ENCODE results near the gene TSSK2. TPM values are rescaled to one million over a fixed set of nuclear protein-coding genes. Genes with fewer than 3 reads are reported as not detected.
"Not testable (repeated sequence)": the region's sequence is repeated elsewhere in the genome, so short reads cannot be mapped to it uniquely, and the experiment has no call there.

The TSSK2 gene
- not detected for total RNA-seq

DNA sequence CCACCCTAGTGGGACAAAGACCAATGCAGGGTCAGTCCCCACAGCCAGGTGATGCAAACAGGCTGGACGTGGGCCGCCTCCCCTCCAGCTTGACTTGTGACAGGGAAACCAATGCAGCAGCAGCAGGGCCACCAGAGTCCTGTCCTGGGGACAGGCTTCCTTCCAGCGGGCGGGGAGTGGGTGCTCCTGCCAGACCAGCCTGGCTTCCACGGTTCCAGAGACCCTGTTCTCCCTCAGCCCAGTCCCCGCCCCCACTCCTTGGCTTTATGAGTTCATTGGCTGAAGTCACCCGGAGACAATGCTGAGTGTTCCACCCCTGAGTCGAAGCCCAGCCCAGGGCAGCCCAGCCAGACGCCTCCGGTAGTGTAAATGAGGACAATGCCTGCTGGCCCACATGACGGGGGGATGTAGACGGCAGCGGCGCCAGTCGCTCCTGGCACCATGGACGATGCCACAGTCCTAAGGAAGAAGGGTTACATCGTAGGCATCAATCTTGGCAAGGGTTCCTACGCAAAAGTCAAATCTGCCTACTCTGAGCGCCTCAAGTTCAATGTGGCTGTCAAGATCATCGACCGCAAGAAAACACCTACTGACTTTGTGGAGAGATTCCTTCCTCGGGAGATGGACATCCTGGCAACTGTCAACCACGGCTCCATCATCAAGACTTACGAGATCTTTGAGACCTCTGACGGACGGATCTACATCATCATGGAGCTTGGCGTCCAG is at the start of gene TSSK2:
TSSK2 (plus strand) TSS at position 350 of the 726 bp plus-strand sequence; CDS start at position 442, 92 bp downstream.
- DNase-seq (no peak), ATAC-seq (no peak)
- H3K27ac Mint-ChIP-seq = no peak within 1 kb of the TSS
- H3K4me3 Mint-ChIP-seq = no peak within 1 kb of the TSS
- H3K4me1 Mint-ChIP-seq = no peaks in the 10 kb centered on the region
- H3K27me3 Mint-ChIP-seq = no peaks in the 10 kb centered on the region
- no peaks in the 10 kb centered on the region for H3K9me3 Mint-ChIP-seq (ENCODE audit: low read depth)
- H3K36me3 Mint-ChIP-seq = peaks cover 8% of the 10 kb centered on the region
- CTCF ChIA-PET = no interaction called here

DNA sequence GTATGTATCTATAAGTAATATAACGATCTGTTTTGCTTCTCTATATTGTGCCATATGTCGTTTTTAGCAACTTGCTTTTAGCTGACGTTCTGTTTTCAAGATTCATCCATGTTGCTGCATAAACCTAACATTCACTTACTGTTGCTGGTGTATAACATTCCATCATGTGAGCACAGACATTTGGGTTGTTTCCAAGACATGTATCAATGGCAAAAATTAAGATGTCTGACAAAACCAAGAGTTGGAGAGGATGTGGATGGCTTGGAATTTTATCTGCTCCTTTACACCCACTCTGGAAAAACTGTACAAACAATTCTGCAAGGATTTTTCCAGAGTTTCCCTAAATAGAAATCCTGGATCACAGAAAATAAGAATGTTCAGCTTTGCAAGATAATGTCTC is 49.8 kb upstream of the TSSK2 start:
- H3K4me3 Mint-ChIP-seq = no peak overlapping the region
- CTCF ChIA-PET = no interaction called here
- no peak overlapping the region for H3K27ac Mint-ChIP-seq
- H3K9me3 Mint-ChIP-seq (ENCODE audit: low read depth) = no peaks in the 10 kb centered on the region
- no peaks in the 10 kb centered on the region for H3K27me3 Mint-ChIP-seq
- ATAC-seq (no peak), DNase-seq (no peak)
- H3K36me3 Mint-ChIP-seq = peaks cover 10% of the 10 kb centered on the region
- H3K4me1 Mint-ChIP-seq = peaks cover 9% of the 10 kb centered on the region

DNA sequence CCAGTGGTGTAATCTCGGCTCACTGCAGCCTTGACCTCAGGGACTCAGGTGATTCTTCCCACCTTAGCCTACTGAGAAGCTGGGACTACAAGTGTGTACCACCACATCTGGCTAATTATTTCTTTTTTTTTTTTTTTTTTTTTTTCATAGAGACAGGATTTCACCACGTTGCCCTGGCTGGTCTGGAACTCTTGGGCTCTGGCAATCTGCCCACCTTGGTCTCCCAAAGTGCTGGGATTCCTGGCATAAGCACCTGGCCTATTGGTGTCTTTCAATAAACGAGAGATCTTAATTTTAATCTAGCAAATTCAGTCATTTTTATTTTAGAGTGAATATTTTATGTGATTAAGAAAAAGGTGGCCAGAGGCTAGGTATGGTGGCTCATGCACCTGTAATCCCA is 49.0 kb upstream of the TSSK2 start:
- Mint-ChIP-seq H3K36me3 (peaks cover 13% of the 10 kb centered on the region), H3K4me3 (no peak overlapping the region), H3K9me3 (ENCODE audit: low read depth) (no peaks in the 10 kb centered on the region), H3K27me3 (no peaks in the 10 kb centered on the region), H3K27ac (no peak overlapping the region), H3K4me1 (peaks cover 13% of the 10 kb centered on the region)
- no peak for ATAC-seq
- no peak for DNase-seq
- CTCF ChIA-PET = no interaction called here

DNA sequence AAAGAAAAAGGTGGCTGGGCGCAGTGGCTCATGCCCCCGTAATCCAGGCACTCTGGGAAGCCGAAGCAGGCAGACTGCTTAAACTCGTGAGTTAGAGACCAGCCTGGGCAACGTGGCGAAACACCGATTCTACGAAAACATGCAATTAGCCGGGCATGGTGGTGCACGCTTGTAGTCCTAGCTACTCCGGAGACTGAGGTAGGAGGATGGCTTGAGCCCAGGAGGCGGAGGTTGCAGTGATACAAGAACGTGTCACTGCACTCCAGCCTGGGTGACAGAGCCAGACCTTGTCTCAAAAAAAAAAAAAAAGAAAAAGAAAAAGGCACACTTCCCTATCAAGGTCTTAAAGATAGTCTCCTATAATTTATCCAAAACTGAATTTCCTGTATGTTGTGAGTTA is 48.3 kb upstream of the TSSK2 start:
- no peak for DNase-seq
- CTCF ChIA-PET = interaction anchor here (1.2 kb wide), 1 partner anchor 61 kb away, joined by 3 read pairs; the partner anchor contains the start of gene ESS2
- no peak overlapping the region for H3K4me3 Mint-ChIP-seq
- no peak overlapping the region for H3K27ac Mint-ChIP-seq
- no peaks in the 10 kb centered on the region for H3K27me3 Mint-ChIP-seq
- peaks cover 13% of the 10 kb centered on the region for H3K36me3 Mint-ChIP-seq
- no peak for ATAC-seq
- H3K4me1 Mint-ChIP-seq = peaks cover 13% of the 10 kb centered on the region
- H3K9me3 Mint-ChIP-seq (ENCODE audit: low read depth) = no peaks in the 10 kb centered on the region

DNA sequence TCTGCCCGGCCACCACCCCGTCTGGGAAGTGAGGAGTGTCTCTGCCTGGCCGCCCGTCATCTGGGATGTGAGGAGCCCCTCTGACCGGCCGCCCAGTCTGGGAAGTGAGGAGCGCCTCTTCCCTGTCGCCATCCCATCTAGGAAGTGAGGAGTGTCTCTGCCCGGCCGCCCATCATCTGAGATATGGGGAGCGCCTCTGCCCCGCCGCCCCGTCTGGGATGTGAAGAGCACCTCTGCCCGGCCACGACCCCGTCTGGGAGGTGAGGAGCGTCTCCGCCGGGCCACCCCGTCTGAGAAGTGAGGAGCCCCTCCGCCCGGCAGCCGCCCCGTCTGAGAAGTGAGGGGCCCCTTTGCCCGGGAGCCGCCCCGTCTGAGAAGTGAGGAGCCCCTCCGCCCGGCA is 47.0 kb upstream of the TSSK2 start:
- H3K27ac Mint-ChIP-seq; H3K9me3 Mint-ChIP-seq (ENCODE audit: low read depth); H3K4me3 Mint-ChIP-seq; CTCF ChIA-PET; ATAC-seq; DNase-seq; H3K27me3 Mint-ChIP-seq: not testable (repeated sequence)
- H3K36me3 Mint-ChIP-seq = peaks cover 17% of the 10 kb centered on the region
- peaks cover 13% of the 10 kb centered on the region for H3K4me1 Mint-ChIP-seq

DNA sequence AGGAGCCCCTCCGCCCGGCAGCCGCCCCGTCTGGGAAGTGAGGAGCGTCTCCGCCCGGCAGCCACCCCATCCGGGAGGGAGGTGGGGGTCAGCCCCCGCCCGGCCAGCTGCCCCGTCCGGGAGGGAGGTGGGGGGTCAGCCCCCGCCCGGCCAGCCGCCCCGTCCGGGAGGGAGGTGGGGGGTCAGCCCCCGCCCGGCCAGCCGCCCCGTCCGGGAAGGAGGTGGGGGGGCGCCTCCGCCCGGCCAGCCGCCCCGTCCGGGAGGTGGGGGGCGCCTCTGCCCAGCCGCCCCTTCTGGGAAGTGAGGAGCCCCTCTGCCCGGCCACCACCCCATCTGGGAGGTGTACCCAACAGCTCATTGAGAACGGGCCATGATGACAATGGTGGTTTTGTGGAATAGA is 46.5 kb upstream of the TSSK2 start:
- H3K27me3 Mint-ChIP-seq; CTCF ChIA-PET; DNase-seq; ATAC-seq; H3K9me3 Mint-ChIP-seq (ENCODE audit: low read depth); H3K4me3 Mint-ChIP-seq; H3K27ac Mint-ChIP-seq: not testable (repeated sequence)
- H3K4me1 Mint-ChIP-seq = peaks cover 13% of the 10 kb centered on the region
- H3K36me3 Mint-ChIP-seq = peaks cover 19% of the 10 kb centered on the region

DNA sequence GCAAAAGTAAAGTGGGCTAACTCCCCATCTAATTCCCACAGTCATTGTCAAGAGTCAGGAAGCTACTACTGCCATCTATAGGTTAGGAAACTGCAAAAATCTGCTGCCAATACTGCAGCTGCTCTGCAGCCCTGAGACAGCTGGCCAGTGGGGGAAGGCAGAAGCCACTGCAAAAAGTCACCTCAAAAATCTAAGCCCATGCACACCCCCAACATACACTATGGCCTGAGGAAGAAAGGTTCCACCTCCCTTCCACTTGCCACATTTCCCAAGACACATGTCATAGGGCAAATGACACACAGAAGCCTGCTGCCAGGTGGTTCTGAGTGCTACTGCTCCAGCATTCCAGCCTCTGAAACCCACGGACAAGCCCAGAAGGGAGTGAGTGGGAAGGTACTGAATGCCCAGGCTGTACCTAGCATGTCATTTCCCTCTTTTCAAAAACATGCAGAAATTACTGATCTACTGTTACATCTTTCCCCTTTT is 45.8 kb upstream of the TSSK2 start:
- ATAC-seq = no peak

DNA sequence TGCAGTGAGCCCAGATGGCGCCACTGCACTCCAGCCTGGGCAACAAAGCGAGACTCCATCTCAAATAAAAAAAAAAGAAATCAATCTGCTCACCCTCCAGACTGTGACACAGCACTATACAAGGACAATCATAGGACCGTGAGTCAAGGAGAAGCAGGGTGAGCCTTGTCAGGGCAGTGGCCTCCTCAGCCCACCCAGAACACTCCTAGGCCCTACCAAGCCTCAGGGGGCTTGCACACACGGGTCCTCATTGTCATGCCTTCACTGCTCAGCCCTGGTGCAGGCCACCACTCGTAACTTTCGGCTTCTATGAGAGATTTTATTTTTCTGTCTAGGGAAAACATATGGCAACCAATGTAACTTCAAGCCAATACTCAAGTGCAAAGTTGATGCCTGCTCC is 44.7 kb upstream of the TSSK2 start:
- H3K27ac Mint-ChIP-seq = no peak overlapping the region

More for the DNA sequence above, 45.8 kb upstream of the TSSK2 start:
- CTCF ChIA-PET = no interaction called here
- Mint-ChIP-seq H3K36me3 (peaks cover 19% of the 10 kb centered on the region), H3K27me3 (no peaks in the 10 kb centered on the region), H3K9me3 (ENCODE audit: low read depth) (no peaks in the 10 kb centered on the region), H3K27ac (peak overlapping the region; percentile 24), H3K4me1 (peaks cover 13% of the 10 kb centered on the region), H3K4me3 (no peak overlapping the region)
- no peak for DNase-seq

DNA sequence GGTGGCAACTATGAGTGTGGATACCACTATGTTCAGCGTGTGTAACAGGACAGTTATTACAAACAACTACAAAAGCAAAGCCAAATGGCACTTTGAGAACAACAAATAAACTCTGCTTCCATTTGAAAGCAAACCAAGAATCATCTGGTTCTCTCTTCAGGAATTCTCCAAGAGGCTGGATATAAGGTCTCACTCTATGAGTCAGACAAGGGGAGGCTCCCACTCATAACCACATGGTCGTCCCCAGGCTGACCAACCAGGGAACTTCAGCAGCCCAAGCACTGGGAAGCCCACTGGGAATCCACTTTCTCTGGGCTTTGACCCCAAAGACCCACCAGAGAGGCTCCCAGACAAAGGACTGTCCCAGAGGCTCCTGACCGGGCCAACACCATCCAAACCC is 44.2 kb upstream of the TSSK2 start:
- no peaks in the 10 kb centered on the region for H3K27me3 Mint-ChIP-seq
- peaks cover 15% of the 10 kb centered on the region for H3K36me3 Mint-ChIP-seq
- H3K4me1 Mint-ChIP-seq = peaks cover 13% of the 10 kb centered on the region
- no peak for ATAC-seq
- DNase-seq = no peak
- CTCF ChIA-PET = no interaction called here
- no peak overlapping the region for H3K4me3 Mint-ChIP-seq
- no peaks in the 10 kb centered on the region for H3K9me3 Mint-ChIP-seq (ENCODE audit: low read depth)
- no peak overlapping the region for H3K27ac Mint-ChIP-seq

More for the DNA sequence above, 44.7 kb upstream of the TSSK2 start:
- Mint-ChIP-seq H3K4me3 (no peak overlapping the region), H3K4me1 (peaks cover 13% of the 10 kb centered on the region), H3K36me3 (peaks cover 15% of the 10 kb centered on the region), H3K27me3 (no peaks in the 10 kb centered on the region), H3K9me3 (ENCODE audit: low read depth) (no peaks in the 10 kb centered on the region)
- DNase-seq = no peak
- no peak for ATAC-seq
- CTCF ChIA-PET = no interaction called here

DNA sequence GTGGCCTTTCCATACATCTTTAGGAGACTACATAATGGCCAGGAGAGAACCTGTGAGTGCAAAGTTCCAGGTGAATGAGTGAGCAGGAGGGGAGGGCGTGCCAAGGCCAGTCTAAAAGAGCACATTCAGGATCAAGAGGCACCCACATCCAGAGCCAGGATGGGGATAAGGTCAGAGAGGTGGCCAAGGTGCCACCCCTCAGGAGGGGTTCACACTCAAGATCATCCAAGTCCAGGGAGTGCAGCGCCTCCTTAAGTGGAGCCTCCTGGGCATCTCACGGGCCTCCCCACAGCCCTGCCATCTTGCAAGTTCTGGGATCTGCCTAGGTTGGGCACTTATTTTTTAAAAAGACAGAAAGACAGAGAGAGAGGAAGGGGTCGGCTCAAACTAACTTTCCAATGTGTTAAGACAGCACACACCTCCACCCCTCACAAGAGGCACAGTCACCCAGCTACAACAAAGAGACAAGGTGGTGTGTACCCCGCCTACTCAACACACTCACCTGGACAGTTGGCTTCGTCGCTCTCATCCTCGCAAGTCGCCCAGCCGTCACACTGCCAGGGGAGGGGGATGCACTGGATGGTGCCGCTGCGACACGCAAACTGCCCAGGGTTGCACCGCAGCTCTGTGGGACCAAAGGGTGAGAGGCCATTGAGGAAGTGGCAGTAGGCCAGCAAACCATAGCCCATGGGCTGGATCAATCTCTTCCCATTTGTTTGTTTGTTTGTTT is 42.1 kb upstream of the TSSK2 start:
- CTCF ChIA-PET = interaction anchor here (1.4 kb wide), 1 partner anchor 33 kb away, joined by 3 read pairs; no protein-coding TSS in a partner anchor
- H3K9me3 Mint-ChIP-seq (ENCODE audit: low read depth) = no peaks in the 10 kb centered on the region
- DNase-seq (no peak), ATAC-seq (no peak)
- no peaks in the 10 kb centered on the region for H3K27me3 Mint-ChIP-seq
- no peak overlapping the region for H3K27ac Mint-ChIP-seq
- peaks cover 15% of the 10 kb centered on the region for H3K36me3 Mint-ChIP-seq
- peaks cover 14% of the 10 kb centered on the region for H3K4me1 Mint-ChIP-seq
- no peak overlapping the region for H3K4me3 Mint-ChIP-seq

DNA sequence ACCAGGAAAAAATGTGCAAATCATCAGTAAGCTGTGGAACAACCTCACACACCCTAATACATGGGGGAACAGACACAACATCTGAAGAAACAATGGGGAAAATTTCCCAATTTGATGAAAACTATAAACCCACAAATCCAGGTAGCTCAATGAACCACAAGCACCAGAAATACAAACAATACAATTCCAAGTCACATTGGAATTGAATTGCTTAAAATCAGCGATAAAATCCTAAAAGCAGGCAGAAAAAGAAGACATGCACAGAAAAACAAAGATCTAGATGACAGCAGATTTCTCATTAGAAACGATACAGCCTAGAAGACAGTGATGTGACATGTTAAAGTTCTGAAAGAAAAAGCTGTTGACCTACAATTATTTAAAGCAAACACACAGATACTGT is 40.9 kb upstream of the TSSK2 start:
- peaks cover 12% of the 10 kb centered on the region for H3K4me1 Mint-ChIP-seq
- no peak overlapping the region for H3K4me3 Mint-ChIP-seq
- no peak for DNase-seq
- no peaks in the 10 kb centered on the region for H3K27me3 Mint-ChIP-seq
- no peak overlapping the region for H3K27ac Mint-ChIP-seq
- no peaks in the 10 kb centered on the region for H3K9me3 Mint-ChIP-seq (ENCODE audit: low read depth)
- CTCF ChIA-PET = interaction anchor here (1.4 kb wide), 1 partner anchor 31 kb away, joined by 3 read pairs; no protein-coding TSS in a partner anchor
- peaks cover 13% of the 10 kb centered on the region for H3K36me3 Mint-ChIP-seq
- no peak for ATAC-seq

DNA sequence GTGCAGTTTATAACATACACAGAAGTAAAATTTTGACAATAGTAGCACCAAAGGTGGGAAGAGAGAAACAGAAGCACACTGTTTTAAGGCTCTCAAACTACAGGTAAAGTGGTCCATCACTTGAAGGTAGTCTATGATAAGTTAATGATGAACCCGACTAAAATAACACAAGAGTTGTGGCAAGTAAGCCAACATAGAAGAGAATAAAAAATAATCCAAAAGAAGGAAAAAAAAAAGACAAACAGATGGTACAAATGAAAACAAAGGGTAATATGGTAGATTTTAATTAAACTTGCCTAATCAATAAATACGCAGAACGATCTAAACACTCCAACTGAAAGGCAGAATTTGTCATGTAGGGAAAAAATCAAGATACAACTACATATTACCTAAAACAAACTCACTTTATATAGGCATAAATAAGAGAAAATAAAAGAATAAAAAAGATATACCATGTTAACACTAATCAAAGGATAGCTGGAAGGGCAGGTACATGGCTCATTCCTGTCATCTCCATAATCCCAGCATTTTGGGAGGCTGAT is 40.5 kb upstream of the TSSK2 start:
- no peak overlapping the region for H3K27ac Mint-ChIP-seq
- peaks cover 9% of the 10 kb centered on the region for H3K36me3 Mint-ChIP-seq
- peaks cover 8% of the 10 kb centered on the region for H3K4me1 Mint-ChIP-seq
- no peaks in the 10 kb centered on the region for H3K27me3 Mint-ChIP-seq
- DNase-seq = no peak
- CTCF ChIA-PET = interaction anchor here (1.4 kb wide), 1 partner anchor 31 kb away, joined by 3 read pairs; no protein-coding TSS in a partner anchor
- H3K9me3 Mint-ChIP-seq (ENCODE audit: low read depth) = no peaks in the 10 kb centered on the region
- H3K4me3 Mint-ChIP-seq = no peak overlapping the region
- ATAC-seq = no peak

DNA sequence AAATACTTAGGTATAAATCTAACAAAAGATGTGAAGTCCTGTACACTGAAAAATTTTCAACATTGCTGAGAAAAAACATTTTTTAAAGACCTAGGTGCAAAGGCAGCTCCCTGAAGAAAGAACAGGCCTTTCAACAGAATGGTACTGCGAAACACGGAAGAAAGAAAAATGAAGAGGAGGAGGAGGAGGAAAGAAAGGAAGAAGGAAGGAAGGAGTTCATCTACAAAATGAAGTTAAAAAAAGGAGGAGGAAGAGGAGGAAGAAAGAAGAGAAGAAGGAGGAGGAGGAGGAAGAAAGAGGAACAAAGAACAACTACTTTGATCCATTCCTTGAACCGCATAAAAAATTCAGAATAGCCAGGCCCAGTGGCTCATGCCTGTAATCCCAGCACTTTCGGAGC is 38.4 kb upstream of the TSSK2 start:
- Mint-ChIP-seq H3K27ac (no peak overlapping the region), H3K36me3 (peaks cover 8% of the 10 kb centered on the region), H3K9me3 (ENCODE audit: low read depth) (no peaks in the 10 kb centered on the region), H3K27me3 (no peaks in the 10 kb centered on the region), H3K4me3 (no peak overlapping the region), H3K4me1 (peaks cover 4% of the 10 kb centered on the region)
- CTCF ChIA-PET = no interaction called here
- ATAC-seq (no peak), DNase-seq (no peak)
